ENCODE measurements around the gene CELSR1.

The CELSR1 gene

DNA sequence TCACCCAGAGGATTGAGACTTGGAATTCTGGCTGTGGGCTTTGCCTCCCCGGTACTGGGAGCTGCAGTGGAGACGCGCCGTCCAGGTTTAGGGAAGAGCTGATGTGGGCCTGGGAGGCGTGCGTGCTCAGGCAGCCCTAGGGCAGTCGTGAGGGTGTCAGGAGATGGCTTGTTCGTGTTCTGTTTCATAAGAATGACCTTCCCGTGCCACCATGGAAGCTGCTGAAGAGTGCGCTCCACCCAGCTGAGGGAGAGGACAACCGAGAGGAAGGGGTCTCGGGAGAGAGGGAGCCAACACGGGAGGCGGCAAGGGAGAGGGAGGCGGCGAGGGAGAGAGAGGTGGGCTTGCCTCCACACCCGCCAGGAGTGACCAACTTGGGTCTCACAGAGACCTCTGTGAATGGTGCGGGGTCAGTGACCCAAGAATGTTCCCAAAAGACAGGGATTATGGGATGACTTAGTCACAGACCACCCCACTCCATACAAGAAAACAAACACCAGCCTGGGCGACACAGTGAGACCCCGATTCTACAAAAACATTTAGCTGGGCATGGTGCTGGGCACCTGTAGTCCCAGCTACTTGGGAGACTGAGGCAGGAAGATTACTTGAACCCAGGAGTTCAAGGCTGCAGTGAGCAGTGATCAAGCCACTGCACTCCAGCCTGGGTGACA, 216.6 kb downstream of the CELSR1 start:
- Histone ChIP-seq H3K4me1 (ENCODE audit: insufficient read depth, poor library complexity, severe bottlenecking) (no peaks in the 10 kb centered on the region), H3K9me3 (ENCODE audit: severe bottlenecking) (no peaks in the 10 kb centered on the region), H3K4me3 (ENCODE audit: severe bottlenecking) (no peak overlapping the region), H3K27me3 (ENCODE audit: insufficient read depth, poor library complexity, severe bottlenecking) (no peaks in the 10 kb centered on the region), H3K36me3 (ENCODE audit: low read depth) (peaks cover 66% of the 10 kb centered on the region), H3K27ac (ENCODE audit: poor library complexity, severe bottlenecking) (no peak overlapping the region)
- DNase-seq (ENCODE audit: low spot score) (no peak), ATAC-seq (ENCODE audit: low read depth) (no peak)
- TF ChIP-seq, protein P1, sequence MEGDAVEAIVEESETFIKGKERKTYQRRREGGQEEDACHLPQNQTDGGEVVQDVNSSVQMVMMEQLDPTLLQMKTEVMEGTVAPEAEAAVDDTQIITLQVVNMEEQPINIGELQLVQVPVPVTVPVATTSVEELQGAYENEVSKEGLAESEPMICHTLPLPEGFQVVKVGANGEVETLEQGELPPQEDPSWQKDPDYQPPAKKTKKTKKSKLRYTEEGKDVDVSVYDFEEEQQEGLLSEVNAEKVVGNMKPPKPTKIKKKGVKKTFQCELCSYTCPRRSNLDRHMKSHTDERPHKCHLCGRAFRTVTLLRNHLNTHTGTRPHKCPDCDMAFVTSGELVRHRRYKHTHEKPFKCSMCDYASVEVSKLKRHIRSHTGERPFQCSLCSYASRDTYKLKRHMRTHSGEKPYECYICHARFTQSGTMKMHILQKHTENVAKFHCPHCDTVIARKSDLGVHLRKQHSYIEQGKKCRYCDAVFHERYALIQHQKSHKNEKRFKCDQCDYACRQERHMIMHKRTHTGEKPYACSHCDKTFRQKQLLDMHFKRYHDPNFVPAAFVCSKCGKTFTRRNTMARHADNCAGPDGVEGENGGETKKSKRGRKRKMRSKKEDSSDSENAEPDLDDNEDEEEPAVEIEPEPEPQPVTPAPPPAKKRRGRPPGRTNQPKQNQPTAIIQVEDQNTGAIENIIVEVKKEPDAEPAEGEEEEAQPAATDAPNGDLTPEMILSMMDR (IDR thresholded peaks at IDR 0.05; ENCODE audit: poor library complexity, severe bottlenecking) = no peak

DNA sequence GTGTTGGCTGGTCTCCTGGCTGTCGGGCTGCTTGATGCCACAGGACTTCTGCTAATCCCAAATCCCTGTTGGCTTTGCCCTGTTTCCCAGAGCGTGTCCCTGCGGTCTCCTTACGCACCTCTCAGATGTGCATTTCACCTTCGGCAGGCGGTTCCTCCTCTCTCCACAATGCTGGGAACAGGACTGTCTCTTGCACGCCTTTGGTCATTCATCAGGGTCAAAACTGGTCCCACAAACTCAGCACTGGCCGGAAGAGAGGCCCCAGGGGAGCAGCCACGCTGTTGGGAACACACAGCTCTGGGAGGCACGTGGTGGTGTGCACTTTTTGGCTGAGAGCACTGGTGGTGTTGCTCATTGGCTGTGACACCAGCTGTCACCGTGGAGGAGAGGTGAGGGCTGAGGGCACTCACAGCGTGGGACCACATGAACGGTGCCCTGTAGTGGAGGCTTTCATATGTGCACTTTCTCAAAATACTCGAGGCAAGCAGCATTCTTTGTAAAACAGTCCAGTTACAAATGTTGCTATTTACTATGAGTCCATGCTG, 217.2 kb downstream of the CELSR1 start:
- TF ChIP-seq, protein P1 (IDR thresholded peaks at IDR 0.05; ENCODE audit: poor library complexity, severe bottlenecking) = no peak
- DNase-seq (ENCODE audit: low spot score) (no peak), ATAC-seq (ENCODE audit: low read depth) (no peak)
- no peak overlapping the region for H3K4me3 ChIP-seq (ENCODE audit: severe bottlenecking)
- H3K27me3 ChIP-seq (ENCODE audit: insufficient read depth, poor library complexity, severe bottlenecking) = no peaks in the 10 kb centered on the region
- H3K36me3 ChIP-seq (ENCODE audit: low read depth) = peaks cover 66% of the 10 kb centered on the region
- no peaks in the 10 kb centered on the region for H3K9me3 ChIP-seq (ENCODE audit: severe bottlenecking)
- H3K27ac ChIP-seq (ENCODE audit: poor library complexity, severe bottlenecking) = no peak overlapping the region
- H3K4me1 ChIP-seq (ENCODE audit: insufficient read depth, poor library complexity, severe bottlenecking) = no peaks in the 10 kb centered on the region

DNA sequence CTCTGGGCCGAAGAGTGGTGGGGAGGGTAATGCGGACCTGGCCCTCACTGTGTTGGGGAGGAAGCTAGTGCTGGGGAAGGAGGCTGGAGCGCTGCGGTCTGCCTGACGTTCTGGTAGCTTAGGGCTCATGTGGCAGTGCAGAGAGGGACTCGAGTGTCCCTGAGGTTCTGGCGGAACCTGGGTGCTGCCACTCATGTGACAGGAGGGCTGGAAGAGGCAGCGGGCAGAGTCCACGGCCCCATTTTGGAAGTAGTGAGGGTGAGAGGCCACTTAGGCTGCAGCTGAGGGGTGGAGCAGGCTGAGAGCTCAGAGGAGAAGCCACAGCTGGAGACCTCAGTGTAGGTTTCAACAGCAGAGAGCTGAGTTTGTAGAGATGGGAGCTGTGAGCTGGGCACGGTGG, 218.1 kb downstream of the CELSR1 start:
- TF ChIP-seq, protein P1 (IDR thresholded peaks at IDR 0.05; ENCODE audit: poor library complexity, severe bottlenecking) = no peak
- Histone ChIP-seq H3K27me3 (ENCODE audit: insufficient read depth, poor library complexity, severe bottlenecking) (no peaks in the 10 kb centered on the region), H3K4me1 (ENCODE audit: insufficient read depth, poor library complexity, severe bottlenecking) (no peaks in the 10 kb centered on the region), H3K9me3 (ENCODE audit: severe bottlenecking) (no peaks in the 10 kb centered on the region), H3K36me3 (ENCODE audit: low read depth) (peaks cover 62% of the 10 kb centered on the region), H3K27ac (ENCODE audit: poor library complexity, severe bottlenecking) (no peak overlapping the region), H3K4me3 (ENCODE audit: severe bottlenecking) (no peak overlapping the region)
- DNase-seq (ENCODE audit: low spot score) = no peak
- ATAC-seq (ENCODE audit: low read depth) = no peak

DNA sequence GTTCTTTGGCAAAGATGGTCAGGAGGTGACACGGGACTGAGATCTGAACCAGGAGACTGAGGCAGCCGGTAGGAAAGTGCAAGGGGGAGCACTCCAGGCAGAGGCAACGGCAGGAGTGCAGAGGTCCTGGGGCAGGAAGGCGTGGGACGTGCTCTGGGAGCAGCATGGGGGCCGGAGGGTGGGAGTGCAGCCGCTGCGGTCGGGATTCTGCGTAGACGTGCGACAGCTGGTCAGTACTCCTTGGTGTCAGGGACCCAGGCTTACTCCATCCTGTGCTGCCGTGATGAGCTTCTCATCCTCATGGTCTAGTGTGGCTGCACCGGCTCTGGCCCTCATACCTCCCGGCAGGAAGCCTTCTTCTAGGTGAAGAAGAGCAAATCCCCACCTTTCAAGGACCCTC, 218.8 kb downstream of the CELSR1 start:
- Histone ChIP-seq H3K36me3 (ENCODE audit: low read depth) (peaks cover 63% of the 10 kb centered on the region), H3K4me3 (ENCODE audit: severe bottlenecking) (no peak overlapping the region), H3K9me3 (ENCODE audit: severe bottlenecking) (no peaks in the 10 kb centered on the region), H3K27me3 (ENCODE audit: insufficient read depth, poor library complexity, severe bottlenecking) (no peaks in the 10 kb centered on the region), H3K4me1 (ENCODE audit: insufficient read depth, poor library complexity, severe bottlenecking) (no peaks in the 10 kb centered on the region), H3K27ac (ENCODE audit: poor library complexity, severe bottlenecking) (no peak overlapping the region)
- no peak for DNase-seq (ENCODE audit: low spot score)
- ATAC-seq (ENCODE audit: low read depth) = no peak
- TF ChIP-seq, protein P1 (IDR thresholded peaks at IDR 0.05; ENCODE audit: poor library complexity, severe bottlenecking) = no peak

DNA sequence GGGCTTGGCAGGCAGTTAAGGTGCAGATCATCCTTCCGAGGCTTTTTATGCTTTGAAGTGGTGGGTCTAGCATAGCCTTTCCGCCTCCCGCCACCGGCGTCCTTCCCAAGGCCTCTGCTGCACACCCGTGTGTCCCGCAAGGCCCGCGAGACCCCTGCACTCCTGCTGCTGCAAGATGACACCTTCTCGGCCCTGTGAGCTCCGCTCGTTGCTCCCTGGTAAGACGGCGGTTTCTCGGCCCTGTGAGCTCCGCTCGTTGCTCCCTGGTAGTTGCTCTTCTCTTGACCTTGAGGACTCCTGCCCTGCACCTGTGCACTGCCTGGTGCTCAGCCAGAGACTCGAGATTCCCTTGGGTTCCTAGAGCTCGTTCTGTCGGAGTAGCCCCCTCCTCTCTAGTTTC, 219.8 kb downstream of the CELSR1 start:
- Histone ChIP-seq H3K36me3 (ENCODE audit: low read depth) (peaks cover 67% of the 10 kb centered on the region), H3K4me3 (ENCODE audit: severe bottlenecking) (no peak overlapping the region), H3K27ac (ENCODE audit: poor library complexity, severe bottlenecking) (no peak overlapping the region), H3K27me3 (ENCODE audit: insufficient read depth, poor library complexity, severe bottlenecking) (no peaks in the 10 kb centered on the region), H3K4me1 (ENCODE audit: insufficient read depth, poor library complexity, severe bottlenecking) (no peaks in the 10 kb centered on the region), H3K9me3 (ENCODE audit: severe bottlenecking) (no peaks in the 10 kb centered on the region)
- TF ChIP-seq, protein P1 (IDR thresholded peaks at IDR 0.05; ENCODE audit: poor library complexity, severe bottlenecking) = no peak
- ATAC-seq (ENCODE audit: low read depth) (no peak), DNase-seq (ENCODE audit: low spot score) (no peak)

Data from RWPE2 (cell line).